NK-92 treated with Interleukin-12 subunit alpha and Interleukin-12 subunit beta, amount 100 ng/mL, for 24 hours (cell line): ENCODE measurements around the gene USP6NL.

ENCODE experiments used
- DNase-seq: peaks from one replicate; lab custom pipeline; 2025; lab: John Stamatoyannopoulos, UW

USP6NL gene

GRCh38 chr10:11478807-11479206 lies 132.6 kb downstream of the USP6NL start:
- DNase-seq = no peak

DNA sequence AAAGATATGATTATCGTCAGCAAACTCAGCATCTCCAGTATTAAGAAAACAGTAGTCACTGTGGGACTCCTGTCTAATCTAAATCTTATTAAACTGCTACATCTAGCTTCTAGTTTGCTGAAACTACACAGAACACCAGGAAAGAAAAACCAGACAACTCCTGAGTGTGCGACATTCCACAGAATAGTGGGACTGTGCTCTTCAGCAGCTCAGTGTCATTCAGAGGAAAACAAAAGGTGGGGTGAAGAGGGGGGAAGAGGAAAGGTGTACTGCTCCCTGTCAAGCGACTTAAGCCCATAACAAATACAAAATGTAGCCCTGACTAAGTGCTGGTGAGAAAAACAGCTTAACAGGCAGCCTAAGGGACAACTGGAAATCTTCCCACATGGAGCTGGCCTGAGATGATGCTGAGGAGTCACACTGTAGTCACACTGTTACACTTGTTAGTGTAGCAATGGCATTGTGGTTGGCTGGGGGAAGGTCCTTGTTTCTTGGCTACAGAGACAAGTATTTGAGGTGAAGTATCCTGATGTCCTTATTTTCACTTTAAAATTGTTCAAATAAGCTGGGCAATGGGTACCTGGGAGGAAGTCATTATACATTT lies 135.5 kb downstream of the USP6NL start:
- no peak for DNase-seq

DNA sequence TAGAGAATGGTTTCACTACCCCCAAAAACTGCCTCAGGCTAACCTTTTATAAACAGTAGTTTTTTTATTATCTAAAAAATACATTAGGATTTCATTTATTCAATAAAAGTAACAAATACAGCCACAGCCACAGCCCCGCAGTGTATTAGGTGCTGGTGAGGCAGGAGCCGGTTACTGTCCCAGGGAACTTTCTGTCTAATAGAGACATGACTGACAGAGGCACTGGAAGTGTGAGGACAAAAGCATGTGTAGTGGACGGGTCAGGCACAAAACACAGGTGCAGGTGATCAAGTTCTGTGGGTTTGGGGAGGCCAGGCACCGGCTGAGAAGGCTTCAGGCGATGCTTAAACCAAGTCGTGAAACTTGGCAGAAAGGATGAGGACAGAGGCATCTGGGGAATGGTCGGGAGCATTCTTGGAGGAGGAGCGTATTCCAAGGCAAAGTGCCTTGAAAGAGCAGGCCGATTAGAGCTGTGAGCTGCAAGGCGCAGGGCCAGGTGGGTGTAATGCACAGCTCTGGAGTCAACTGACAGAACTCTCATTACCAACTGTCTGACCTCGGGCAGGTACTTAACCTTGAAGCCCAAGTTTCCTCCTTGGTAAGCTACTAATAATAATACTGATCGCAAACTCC lies 138.2 kb downstream of the USP6NL start:
- no peak for DNase-seq

- DNase-seq = peak; percentile 8
Observed at GRCh38 chr10:11472158-11472753, 139.2 kb downstream of the USP6NL start.

DNA sequence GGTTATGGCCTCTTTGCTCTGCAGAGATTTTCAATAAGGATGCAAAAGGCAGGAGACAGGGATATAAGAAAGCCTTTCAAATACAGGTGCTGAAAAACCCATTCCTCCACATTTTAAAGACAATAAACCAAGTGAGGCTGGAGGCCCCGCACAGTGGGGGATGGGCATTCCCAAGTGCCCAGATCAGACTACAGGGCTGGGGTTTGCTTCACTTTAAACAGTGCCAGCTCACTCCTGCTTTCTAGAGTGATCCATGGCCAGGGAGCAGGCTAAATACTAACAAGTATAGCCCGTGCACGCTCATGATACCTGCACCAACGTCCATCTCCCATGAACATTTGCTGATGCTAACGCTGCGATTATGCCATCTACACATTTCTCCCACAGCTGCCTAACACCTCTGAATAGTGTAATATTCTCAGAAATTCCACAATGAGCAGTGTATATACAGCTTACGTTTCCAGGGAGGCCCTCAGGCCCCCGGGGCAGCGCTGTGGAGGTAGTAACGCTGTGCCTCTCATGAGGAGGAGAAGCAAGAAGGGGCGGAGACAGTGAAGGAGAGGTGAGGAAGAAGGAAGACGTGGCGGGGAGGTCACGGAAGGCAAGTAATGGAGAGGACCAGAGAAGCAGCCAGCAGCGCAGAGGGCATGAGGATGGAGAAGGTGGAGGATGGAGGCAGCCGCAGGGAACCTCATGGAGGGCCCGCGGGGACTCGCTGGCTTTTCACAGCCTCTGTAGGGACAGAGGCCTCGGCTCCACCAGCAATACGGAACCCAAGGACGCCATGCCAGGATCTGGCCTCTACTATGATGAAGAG lies 141.7 kb downstream of the USP6NL start:
- no peak for DNase-seq

- DNase-seq = no peak
Observed at GRCh38 chr10:11468126-11468742, 143.2 kb downstream of the USP6NL start.

- no peak for DNase-seq
Observed at GRCh38 chr10:11465406-11465805, 146.0 kb downstream of the USP6NL start.

DNA sequence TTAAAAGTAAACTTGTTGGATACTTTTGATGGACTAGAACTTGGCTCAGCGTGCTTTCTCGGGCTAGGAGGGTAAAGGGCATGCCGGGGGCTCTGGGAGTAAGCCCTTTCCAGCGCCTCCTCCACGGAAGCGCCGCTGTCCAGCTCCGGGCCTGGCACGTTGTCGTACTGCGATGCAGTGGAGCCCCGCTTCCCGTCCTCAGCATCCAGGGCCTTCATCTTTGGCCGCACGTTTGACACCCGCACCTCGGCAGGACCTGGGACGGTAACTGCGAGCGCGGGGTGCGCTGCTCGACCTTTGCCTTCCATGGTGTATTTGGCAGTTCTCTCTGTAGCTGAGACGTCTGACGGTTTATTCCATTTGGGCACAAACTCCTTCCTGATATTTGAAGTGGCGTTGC lies 148.3 kb downstream of the USP6NL start:
- no peak for DNase-seq

GRCh38 chr10:11462071-11462470 lies 149.4 kb downstream of the USP6NL start:
- no peak for DNase-seq

DNA sequence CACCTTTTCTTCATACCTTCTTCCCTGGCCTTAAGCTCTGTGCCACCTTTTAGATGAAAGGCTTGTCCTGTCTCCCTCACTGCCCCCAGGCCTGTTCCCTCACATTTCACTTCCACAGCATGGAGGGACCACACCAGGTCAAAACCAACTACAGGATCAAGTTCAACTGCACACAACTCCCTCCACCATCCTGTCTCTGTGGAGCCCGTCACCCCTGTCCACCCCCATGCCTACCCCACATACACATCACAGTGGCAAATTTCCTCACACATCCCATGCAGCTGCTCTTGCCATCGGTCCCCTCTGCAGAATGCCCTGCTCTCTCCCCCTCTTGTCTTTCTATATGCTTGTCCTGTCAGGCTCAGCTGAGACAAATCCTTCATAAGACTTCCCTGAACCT lies 154.1 kb downstream of the USP6NL start:
- DNase-seq = no peak

DNA sequence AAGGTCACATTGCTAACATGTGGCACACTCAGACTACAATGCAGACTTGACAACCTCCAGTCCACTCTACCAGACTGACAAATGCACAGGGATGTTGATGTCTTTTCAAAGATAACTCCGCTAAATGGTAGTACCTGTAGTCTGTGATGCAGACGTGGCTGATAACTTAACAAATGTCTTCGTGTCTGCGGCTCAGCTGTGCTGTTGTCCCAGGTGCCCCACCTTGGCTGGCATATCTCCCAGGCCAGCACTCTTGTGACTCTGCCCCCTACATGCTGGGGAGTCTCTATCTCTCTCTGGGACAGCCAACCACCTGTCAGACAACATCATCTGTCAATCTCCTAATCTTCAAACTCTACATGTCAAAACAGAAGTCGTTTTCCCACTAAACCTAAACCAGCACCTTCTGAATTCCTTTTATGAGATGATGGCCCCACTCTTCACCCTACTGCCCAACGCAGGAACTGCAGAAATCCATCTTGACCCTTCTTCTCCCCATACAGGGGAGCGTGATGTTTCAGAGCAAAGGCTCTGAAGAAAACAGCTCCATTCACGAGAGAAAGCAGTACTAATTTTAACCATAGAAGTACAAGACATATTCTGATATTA lies 156.4 kb downstream of the USP6NL start:
- DNase-seq = no peak

DNA sequence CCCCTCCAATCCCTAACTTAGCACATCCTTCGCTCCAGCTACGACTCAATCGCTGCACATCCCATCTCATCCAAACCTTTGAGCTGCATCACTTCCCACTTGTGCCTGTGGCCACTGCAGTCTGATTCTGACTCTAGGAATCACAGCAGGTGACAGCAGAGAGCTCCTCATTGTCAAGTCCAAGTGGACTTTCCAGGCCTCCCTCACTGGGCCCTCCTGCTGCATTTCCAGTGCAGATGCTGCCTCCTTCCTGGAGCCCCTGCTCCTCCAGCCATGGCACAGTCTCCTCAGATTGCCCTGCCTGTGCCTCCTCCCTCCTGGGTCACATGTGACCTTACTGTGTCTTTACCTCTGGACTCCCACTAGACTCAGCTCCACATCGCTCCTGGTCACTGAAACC lies 157.3 kb downstream of the USP6NL start:
- no peak for DNase-seq

GRCh38 chr10:11451640-11452260 lies 159.7 kb downstream of the USP6NL start:
- DNase-seq = no peak

- DNase-seq = no peak
Observed at GRCh38 chr10:11450427-11450826, 161.0 kb downstream of the USP6NL start.

- DNase-seq = no peak
Observed at GRCh38 chr10:11449761-11450160, 161.7 kb downstream of the USP6NL start.

- no peak for DNase-seq
Observed at GRCh38 chr10:11448545-11449244, 162.8 kb downstream of the USP6NL start.

DNA sequence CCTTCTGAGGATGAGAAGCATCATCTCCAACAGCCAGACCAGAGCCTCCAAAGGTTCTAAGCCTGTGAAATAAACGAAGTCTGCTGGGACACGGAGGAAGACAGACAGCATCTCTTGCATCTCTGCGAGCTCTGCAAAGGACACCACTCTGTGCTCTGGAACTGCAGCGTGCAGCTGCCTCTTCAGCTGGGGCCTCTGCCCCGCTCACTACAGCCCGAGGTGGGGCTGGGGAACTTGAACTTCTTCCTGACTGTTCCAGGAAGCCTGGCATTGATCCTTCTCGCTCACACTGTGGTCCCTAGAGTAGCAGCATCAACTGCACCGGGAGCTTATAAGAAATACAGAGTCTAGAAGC lies 163.3 kb downstream of the USP6NL start:
- DNase-seq = no peak

DNA sequence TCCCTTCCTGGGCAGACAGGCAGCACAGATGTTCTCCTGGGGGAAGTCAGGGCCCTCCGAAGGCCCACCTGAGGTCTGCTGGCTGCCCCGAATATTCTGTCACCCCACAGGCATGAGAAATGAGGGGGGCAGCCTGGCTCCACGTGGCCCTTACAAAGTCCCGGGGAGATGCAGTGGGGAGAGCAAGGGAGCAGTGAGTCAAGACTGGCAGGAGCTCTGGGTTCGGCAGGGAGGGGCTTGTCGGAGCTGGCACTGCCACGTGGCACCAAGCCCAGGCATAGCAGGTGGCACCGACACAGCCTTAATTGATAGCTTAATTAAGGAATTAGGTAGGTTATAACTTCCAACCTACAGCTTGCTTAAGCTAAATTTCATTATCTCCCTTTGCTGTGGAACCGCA lies 163.9 kb downstream of the USP6NL start:
- DNase-seq = no peak

- no peak for DNase-seq
Observed at GRCh38 chr10:11446864-11447263, 164.6 kb downstream of the USP6NL start.

DNA sequence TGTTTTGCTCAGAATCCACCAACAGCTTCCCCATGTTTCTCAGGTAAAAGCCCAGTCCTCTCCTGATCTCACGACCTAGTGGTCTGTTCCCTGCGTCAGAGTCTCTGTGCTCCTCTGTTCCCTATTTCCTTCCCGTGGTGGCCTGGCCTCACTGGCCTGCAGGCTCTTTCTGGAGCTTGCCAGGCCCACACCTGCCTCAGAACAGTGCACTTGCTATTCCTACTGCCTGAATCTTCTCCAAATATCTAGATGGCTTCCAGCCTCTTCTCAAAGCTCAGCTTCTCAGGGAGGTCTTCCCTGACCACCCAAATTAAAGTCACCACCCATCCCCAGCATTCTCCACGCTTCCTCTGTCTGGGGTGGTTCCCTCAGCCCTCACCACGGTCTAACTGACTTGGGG lies 165.3 kb downstream of the USP6NL start:
- DNase-seq = no peak
